GM12878 (cell line): ENCODE measurements around the gene ERG.

Experiments used
- EGR1 ChIP-seq, 2 experiments: IDR thresholded peaks; 1 replicate in 1 of 2; 2 replicates in 1 of 2; pipeline ENCODE4 v1.6.1; 2011 to 2012; ENCODE audit warnings: low read depth in 2 of 2, low read length in 2 of 2, borderline replicate concordance in 1 of 2, mild to moderate bottlenecking in 1 of 2, moderate library complexity in 1 of 2
- KDM1A ChIP-seq: fragments of 200-600 bp; sonication (generic); IDR thresholded peaks from 2 replicates; pipeline ENCODE4 v1.6.1; 2016; ENCODE audit warnings: borderline replicate concordance
- POLR2AphosphoS5 ChIP-seq: IDR thresholded peaks from 2 replicates; pipeline ENCODE4 v1.6.1; 2011; ENCODE audit warnings: mild to moderate bottlenecking, low read length, inconsistent platforms
- SMC3 ChIP-seq: IDR thresholded peaks from 2 replicates; pipeline ENCODE4 v1.6.1; 2011; ENCODE audit warnings: low read length, improper control_type of control experiment, borderline replicate concordance
- SRF ChIP-seq, 2 experiments: IDR thresholded peaks; 2 replicates each; pipeline ENCODE4 v1.6.1; 2011; ENCODE audit warnings: low read depth in 2 of 2, low read length in 2 of 2, mild to moderate bottlenecking in 1 of 2, moderate library complexity in 1 of 2
- TAF1 ChIP-seq: IDR thresholded peaks from 2 replicates; pipeline ENCODE4 v1.6.1; 2011; ENCODE audit warnings: mild to moderate bottlenecking, low read depth, low read length, borderline replicate concordance
- TF ChIP-seq, protein P1 (sequence below), 3 experiments: IDR thresholded peaks in 2 of 3; conservative IDR thresholded peaks in 1 of 3; 2 replicates each; pipeline ENCODE4 v1.5.1; 2011; ENCODE audit warnings: low read depth in 3 of 3, low read length in 3 of 3, mild to moderate bottlenecking in 3 of 3, control low read depth in 2 of 3, moderate library complexity in 2 of 3, inconsistent platforms in 1 of 3, mixed read lengths in 1 of 3; ENCODE audit not compliant: control insufficient read depth in 2 of 3, insufficient read depth in 1 of 3; ENCODE audit errors: extremely low read depth in 1 of 3

DNA sequence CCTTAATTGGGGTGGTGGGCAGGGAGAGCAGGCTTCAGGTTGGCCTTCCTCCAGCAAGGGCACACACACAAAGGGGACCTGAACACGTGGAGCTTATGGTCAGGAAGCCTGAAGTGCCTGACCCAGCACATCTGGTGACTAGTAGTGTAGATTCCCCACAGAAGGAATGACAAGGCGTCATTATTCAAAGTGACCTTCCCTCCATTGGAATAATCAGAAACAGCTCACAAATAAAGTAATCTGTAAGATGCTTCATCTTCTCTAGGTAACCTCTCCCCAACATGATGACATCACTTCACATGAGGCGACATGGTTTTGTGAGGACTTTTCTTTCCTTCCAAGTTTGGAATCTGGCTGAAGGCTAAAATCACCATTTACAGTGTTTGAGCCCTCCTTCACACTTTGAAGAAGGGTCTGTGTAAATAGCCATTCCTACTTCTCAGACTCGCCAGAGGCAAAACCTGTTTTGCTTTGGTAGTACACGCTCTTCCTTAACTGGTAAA is 32.8 kb upstream of the ERG start:
- no peak for TF ChIP-seq EGR1 (IDR thresholded peaks at IDR 0.05; ENCODE audit: borderline replicate concordance in 1 of 2, low read depth in 2 of 2, low read length in 2 of 2)
- TF ChIP-seq POLR2AphosphoS5, result no peak
- TF ChIP-seq TAF1, result no peak
- TF ChIP-seq KDM1A, result no peak
- TF ChIP-seq SMC3, result no peak
- TF ChIP-seq SRF (IDR thresholded peaks at IDR 0.05; ENCODE audit: low read depth in 2 of 2, low read length in 2 of 2), result no peak
- TF ChIP-seq, protein P1, sequence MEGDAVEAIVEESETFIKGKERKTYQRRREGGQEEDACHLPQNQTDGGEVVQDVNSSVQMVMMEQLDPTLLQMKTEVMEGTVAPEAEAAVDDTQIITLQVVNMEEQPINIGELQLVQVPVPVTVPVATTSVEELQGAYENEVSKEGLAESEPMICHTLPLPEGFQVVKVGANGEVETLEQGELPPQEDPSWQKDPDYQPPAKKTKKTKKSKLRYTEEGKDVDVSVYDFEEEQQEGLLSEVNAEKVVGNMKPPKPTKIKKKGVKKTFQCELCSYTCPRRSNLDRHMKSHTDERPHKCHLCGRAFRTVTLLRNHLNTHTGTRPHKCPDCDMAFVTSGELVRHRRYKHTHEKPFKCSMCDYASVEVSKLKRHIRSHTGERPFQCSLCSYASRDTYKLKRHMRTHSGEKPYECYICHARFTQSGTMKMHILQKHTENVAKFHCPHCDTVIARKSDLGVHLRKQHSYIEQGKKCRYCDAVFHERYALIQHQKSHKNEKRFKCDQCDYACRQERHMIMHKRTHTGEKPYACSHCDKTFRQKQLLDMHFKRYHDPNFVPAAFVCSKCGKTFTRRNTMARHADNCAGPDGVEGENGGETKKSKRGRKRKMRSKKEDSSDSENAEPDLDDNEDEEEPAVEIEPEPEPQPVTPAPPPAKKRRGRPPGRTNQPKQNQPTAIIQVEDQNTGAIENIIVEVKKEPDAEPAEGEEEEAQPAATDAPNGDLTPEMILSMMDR (IDR thresholded peaks at IDR 0.05 in 2 of 3, conservative IDR thresholded peaks at IDR 0.05 in 1 of 3; ENCODE audit: control insufficient read depth in 2 of 3, extremely low read depth in 1 of 3, insufficient read depth in 1 of 3, low read depth in 3 of 3, low read length in 3 of 3), result no peak
